H1 (cell line): ENCODE measurements around the gene KCNK7. TPM values are rescaled to one million over a fixed set of nuclear protein-coding genes. Genes with fewer than 3 reads are reported as not detected.

Experiments used
- CTCF ChIA-PET: fragments of 300-600 bp; sonication (Branson Sonifier 250); formaldehyde crosslinking; loops from one replicate; lab custom pipeline; 2021; ENCODE audit not compliant: partially characterized antibody; lab: Charles Lee
- POLR2A ChIA-PET: fragments of 300-600 bp; sonication (Branson Sonifier 250); formaldehyde crosslinking; loops from one replicate; lab custom pipeline; 2021; ENCODE audit warnings: inconsistent platforms; ENCODE audit not compliant: partially characterized antibody; lab: Charles Lee
- DNase-seq, 2 experiments: peaks; one replicate each; pipeline versions ENCODE4 v3.0.0 to v3.0.0-alpha.2; 2010 to 2022; ENCODE audit warnings: low spot score in 2 of 2, low read depth in 1 of 2, mixed read lengths in 1 of 2
- FAIRE-seq: peaks from 2 replicates; lab custom pipeline; 2011; peaks lifted over from hg19 to GRCh38; lab: Jason Lieb, UNC
- H2AFZ ChIP-seq: 2 replicates; pipeline ENCODE4 v1.8.1; 2012; ENCODE audit warnings: low read length, inconsistent platforms
- H2AK5ac ChIP-seq: 2 replicates; pipeline ENCODE4 v1.6.1; 2013; ENCODE audit warnings: low read depth, low read length
- H2BK120ac ChIP-seq: replicated peaks from 2 replicates; pipeline ENCODE3; 2013; ENCODE audit warnings: low read depth, low read length, inconsistent platforms
- H2BK12ac ChIP-seq: 2 replicates; pipeline ENCODE4 v1.6.1; 2013; ENCODE audit warnings: low read depth, low read length
- H2BK15ac ChIP-seq: 2 replicates; pipeline ENCODE4 v1.6.1; 2013; ENCODE audit warnings: low read length
- H2BK20ac ChIP-seq: 2 replicates; pipeline ENCODE4 v1.6.1; 2013; ENCODE audit warnings: low read length
- H2BK5ac ChIP-seq: 2 replicates; pipeline ENCODE4 v1.6.1; 2013; ENCODE audit warnings: low read depth, low read length
- H3K14ac ChIP-seq: 2 replicates; pipeline ENCODE4 v1.6.1; 2013; ENCODE audit warnings: inconsistent platforms; ENCODE audit not compliant: insufficient read length
- H3K18ac ChIP-seq: 2 replicates; pipeline ENCODE4 v1.6.1; 2013; ENCODE audit warnings: low read length; ENCODE audit errors: extremely low read depth
- H3K23ac ChIP-seq: 2 replicates; pipeline ENCODE4 v1.6.1; 2013; ENCODE audit warnings: inconsistent platforms; ENCODE audit not compliant: insufficient read length
- H3K23me2 ChIP-seq: 2 replicates; pipeline ENCODE4 v1.6.1; 2013; ENCODE audit warnings: low read depth, low read length
- H3K27ac ChIP-seq: 2 replicates; pipeline ENCODE4 v1.6.1; 2011; ENCODE audit warnings: low read depth, low read length, inconsistent platforms
- H3K27me3 ChIP-seq, 4 experiments: replicated peaks in 1 of 4; 1 replicate in 1 of 4; 2 replicates in 3 of 4; pipeline versions ENCODE4 v1.6.1 to v1.8.1; 2011 to 2013; ENCODE audit warnings: low read length in 3 of 4, mild to moderate bottlenecking in 3 of 4, inconsistent platforms in 2 of 4, mixed read lengths in 2 of 4, moderate library complexity in 1 of 4; ENCODE audit not compliant: control insufficient read depth in 3 of 4, insufficient read depth in 3 of 4; ENCODE audit errors: extremely low read depth in 1 of 4
- H3K36me3 ChIP-seq, 4 experiments: 2 replicates each; pipeline versions ENCODE4 v1.6.1 to v1.8.1; 2011 to 2013; ENCODE audit warnings: mild to moderate bottlenecking in 4 of 4, low read length in 3 of 4, moderate library complexity in 2 of 4, control low read depth in 1 of 4, inconsistent platforms in 1 of 4; ENCODE audit not compliant: insufficient read depth in 4 of 4, control insufficient read depth in 2 of 4
- H3K4ac ChIP-seq: replicated peaks from 2 replicates; pipeline ENCODE3; 2013; ENCODE audit warnings: low read length, low read depth, mixed read lengths, inconsistent platforms; ENCODE audit not compliant: insufficient read length
- H3K4me1 ChIP-seq, 4 experiments: replicated peaks in 1 of 4; 1 replicate in 1 of 4; 2 replicates in 3 of 4; pipeline versions ENCODE4 v1.6.1 to v1.8.1; 2011 to 2013; ENCODE audit warnings: low read length in 3 of 4, inconsistent platforms in 2 of 4, mixed read lengths in 1 of 4; ENCODE audit not compliant: insufficient read depth in 4 of 4, control insufficient read depth in 3 of 4
- H3K4me2 ChIP-seq, 2 experiments: 2 replicates each; pipeline versions ENCODE4 v1.6.1 to v1.8.1; 2011 to 2013; ENCODE audit warnings: low read depth in 2 of 2, low read length in 2 of 2, control low read depth in 1 of 2, inconsistent platforms in 1 of 2, mild to moderate bottlenecking in 1 of 2; ENCODE audit not compliant: insufficient read depth in 1 of 2
- H3K4me3 ChIP-seq, 4 experiments: fragments of 200-600, 300-600 bp in 1 of 4; sonication (generic), shearing (Covaris generic), sonication (Bioruptor Twin) in 1 of 4; 2 replicates each; pipeline versions ENCODE4 v1.5.1 to v1.8.1; 2011 to 2016; ENCODE audit warnings: low read length in 4 of 4, low read depth in 3 of 4, control low read depth in 2 of 4, inconsistent platforms in 2 of 4, mild to moderate bottlenecking in 2 of 4, mixed read lengths in 1 of 4, moderate library complexity in 1 of 4; ENCODE audit not compliant: insufficient read depth in 2 of 4; ENCODE audit errors: extremely low read depth in 1 of 4
- H3K56ac ChIP-seq: replicated peaks from 2 replicates; pipeline ENCODE3; 2013; ENCODE audit warnings: low read depth, mild to moderate bottlenecking, mixed read lengths, low read length, inconsistent platforms; ENCODE audit not compliant: insufficient read length
- H3K79me1 ChIP-seq: 2 replicates; pipeline ENCODE4 v1.6.1; 2013; ENCODE audit warnings: low read depth, low read length, control low read depth
- H3K79me2 ChIP-seq, 2 experiments: 2 replicates each; pipeline versions ENCODE4 v1.6.1 to v1.8.1; 2012 to 2013; ENCODE audit warnings: low read length in 2 of 2, mild to moderate bottlenecking in 2 of 2, inconsistent platforms in 1 of 2; ENCODE audit not compliant: insufficient read depth in 2 of 2, control insufficient read depth in 1 of 2
- H3K9ac ChIP-seq, 4 experiments: replicated peaks in 1 of 4; 1 replicate in 1 of 4; 2 replicates in 3 of 4; pipeline versions ENCODE4 v1.6.1 to v1.8.1; 2011 to 2013; ENCODE audit warnings: low read depth in 3 of 4, low read length in 3 of 4, control low read depth in 2 of 4, mild to moderate bottlenecking in 2 of 4, moderate library complexity in 2 of 4, inconsistent platforms in 1 of 4; ENCODE audit errors: extremely low read depth in 1 of 4
- H3K9me3 ChIP-seq, 2 experiments: 2 replicates each; pipeline versions ENCODE4 v1.6.1 to v1.8.1; 2012 to 2013; ENCODE audit warnings: mild to moderate bottlenecking in 2 of 2, moderate library complexity in 2 of 2, control low read depth in 1 of 2, inconsistent platforms in 1 of 2, low read depth in 1 of 2, low read length in 1 of 2, mixed read lengths in 1 of 2; ENCODE audit not compliant: insufficient read depth in 2 of 2
- H4K20me1 ChIP-seq, 2 experiments: replicated peaks in 1 of 2; 2 replicates each; pipeline versions ENCODE3 to v1.8.1; 2011 to 2013; ENCODE audit warnings: inconsistent platforms in 2 of 2, low read length in 2 of 2, mild to moderate bottlenecking in 1 of 2; ENCODE audit not compliant: insufficient read depth in 2 of 2, control insufficient read depth in 1 of 2
- H4K5ac ChIP-seq: 2 replicates; pipeline ENCODE4 v1.6.1; 2013; ENCODE audit warnings: low read length, low read depth, mixed read lengths, inconsistent platforms; ENCODE audit not compliant: insufficient read length
- H4K8ac ChIP-seq: 2 replicates; pipeline ENCODE4 v1.8.0; 2013; ENCODE audit warnings: mild to moderate bottlenecking, moderate library complexity, low read length, inconsistent platforms; ENCODE audit not compliant: insufficient read depth; ENCODE audit errors: extremely low read depth
- H4K91ac ChIP-seq: replicated peaks from 2 replicates; pipeline ENCODE3; 2013; ENCODE audit warnings: low read length, mixed read lengths, inconsistent platforms; ENCODE audit not compliant: insufficient read length
- CBX5 ChIP-seq: fragments of 300-800, 300-1000 bp; sonication (generic); IDR thresholded peaks from 2 replicates; pipeline ENCODE4 v1.7.1; 2016; ENCODE audit warnings: antibody characterized with exemption, low read length, low read depth
- CBX8 ChIP-seq: fragments of 300-800, 300-1000 bp; sonication (generic); IDR thresholded peaks from 2 replicates; pipeline ENCODE4 v1.7.1; 2016; ENCODE audit warnings: low read depth, low read length, borderline replicate concordance
- CTBP2 ChIP-seq: IDR thresholded peaks from 2 replicates; pipeline ENCODE4 v1.7.0; 2011; ENCODE audit warnings: borderline replicate concordance, mild to moderate bottlenecking, moderate library complexity, mixed read lengths, low read length; ENCODE audit not compliant: insufficient read depth, insufficient read length
- JUN ChIP-seq: IDR thresholded peaks from 2 replicates; pipeline ENCODE4 v1.6.1; 2011; ENCODE audit warnings: low read depth, mild to moderate bottlenecking, improper control_type of control experiment, low read length
- KDM4A ChIP-seq: IDR thresholded peaks from one replicate; pipeline ENCODE4 v1.7.1; 2012; ENCODE audit warnings: low read depth, mild to moderate bottlenecking, moderate library complexity, low read length, inconsistent platforms; ENCODE audit not compliant: severe bottlenecking
- POLR2AphosphoS5 ChIP-seq: IDR thresholded peaks from 2 replicates; pipeline ENCODE4 v1.6.1; 2011; ENCODE audit warnings: low read depth, low read length
- RNF2 ChIP-seq: fragments of 200-900, 300-1000 bp; sonication (generic); IDR thresholded peaks from 2 replicates; pipeline ENCODE4 v1.7.1; 2016; ENCODE audit warnings: borderline replicate concordance, low read depth, mild to moderate bottlenecking, antibody characterized with exemption, low read length; ENCODE audit not compliant: poor library complexity, severe bottlenecking; ENCODE audit errors: missing control alignments
- SIN3A ChIP-seq, 2 experiments: IDR thresholded peaks in 1 of 2; conservative IDR thresholded peaks in 1 of 2; 2 replicates each; pipeline ENCODE4 v1.6.1; 2011 to 2012; ENCODE audit warnings: low read length in 2 of 2, improper control_type of control experiment in 1 of 2, low read depth in 1 of 2, mild to moderate bottlenecking in 1 of 2
- TAF7 ChIP-seq: optimal IDR thresholded peaks from 2 replicates; pipeline ENCODE3; 2011; ENCODE audit warnings: low read depth, mild to moderate bottlenecking, inconsistent platforms, low read length, moderate library complexity, borderline replicate concordance
- USF2 ChIP-seq: IDR thresholded peaks from 2 replicates; pipeline ENCODE4 v1.6.1; 2011; ENCODE audit warnings: low read length, improper control_type of control experiment
- ZNF274 ChIP-seq: IDR thresholded peaks from 2 replicates; pipeline ENCODE4 v1.7.0; 2012; ENCODE audit warnings: low read length, borderline replicate concordance; ENCODE audit errors: extremely low read depth
- WGBS, 2 experiments: shearing (Covaris generic) in 1 of 2; methylation state at CpG; one replicate each; pipeline versions ENCODE4 v1.1.6 to v1.1.7; 2013 to 2015; ENCODE audit warnings: low lambda C conversion rate in 2 of 2, mixed read lengths in 2 of 2, inconsistent platforms in 1 of 2, low coverage in 1 of 2, missing lambda C conversion rate in 1 of 2; ENCODE audit not compliant: insufficient replicate concordance in 2 of 2, insufficient coverage in 1 of 2, insufficient read length in 1 of 2; ENCODE audit errors: extremely low coverage in 1 of 2, missing lambda C conversion rate in 1 of 2; 5-methylcytosine and 5-hydroxymethylcytosine counted together
- polyA plus RNA-seq, 7 experiments: library from polyadenylated mRNA; depleted of rRNA in 3 of 7; stranded (reverse) in 5 of 7; unstranded in 2 of 7; fragments of >200 nt in 5 of 7; fragments of 200-250 nt in 2 of 7; gene quantifications; 1 replicate in 5 of 7; 2 replicates in 1 of 7; 4 replicates in 1 of 7; pipeline versions ENCODE4 v1.2.1 to v1.2.3, GENCODE V29; 2011 to 2013; ENCODE audit warnings: missing spikeins in 2 of 7, mixed read lengths in 2 of 7
- total RNA-seq: library from RNA; stranded (reverse); fragmentation: NEBNext Ultra II Directional; extraction: Animal tissue kit (Norgen Biotek cat#: 25700); gene quantifications from 2 replicates; pipeline ENCODE4 v1.2.1, GENCODE V29; 2021

The KCNK7 gene
- total and polyA plus RNA-seq, 2 of the 8 experiments (the other 6 are each of a cell fraction or from before 2014, with no cell fraction given): 0.74 to 1.0 TPM

GRCh38 chr11:65590240-65590738, 5.3 kb downstream of the KCNK7 start:
- Histone ChIP-seq H2BK12ac (no peak overlapping the region), H2BK15ac (peak overlapping the region; percentile 46; the same call in 1 of the 2 replicates), H4K20me1 (peaks cover 2% of the 10 kb centered on the region in 2 experiments), H3K9me3 (no peaks in the 10 kb centered on the region), H3K4me1 (peaks cover 3 to 22% (median 10%) of the 10 kb centered on the region in 4 experiments), H3K79me1 (no peaks in the 10 kb centered on the region), H3K23ac (no peak overlapping the region), H3K18ac (no peak overlapping the region), H3K4me2 (no peak overlapping the region), H3K79me2 (no peaks in the 10 kb centered on the region), H4K8ac (peak overlapping the region; percentile 69; the same call in 1 of the 2 replicates), H3K9ac (no peak overlapping the region), H2BK20ac (no peak overlapping the region), H2BK5ac (no peak overlapping the region), H3K27ac (no peak overlapping the region), H3K23me2 (peaks cover 9% of the 10 kb centered on the region; the same call in 1 of the 2 replicates), H4K91ac (no peak overlapping the region), H3K4me3 (no peak overlapping the region), H3K4ac (no peak overlapping the region), H2BK120ac (no peak overlapping the region), H4K5ac (no peak overlapping the region), H3K27me3 (peaks cover 13 to 41% (median 34%) of the 10 kb centered on the region in 4 experiments), H3K14ac (no peak overlapping the region), H2AFZ (no peak overlapping the region), H2AK5ac (no peak overlapping the region), H3K56ac (no peak overlapping the region), H3K36me3 (no peaks in the 10 kb centered on the region)
- no peak for DNase-seq
- POLR2A ChIA-PET: interaction anchor here (1.0 to 6.8 kb wide), 6 partner anchors 10 to 130 kb away, joined by 3 to 41 read pairs (median 16); partner anchors contain the start of genes EHBP1L1, FAM89B, MAP3K11 and PCNX3
- CTCF ChIA-PET: interaction anchor here (0.5 to 14.5 kb wide), 14 partner anchors 12 to 261 kb away, joined by 3 to 227 read pairs (median 5); partner anchors contain the start of genes EHBP1L1, FAM89B, MAP3K11 and PCNX3
- WGBS, 2 experiments: 92% methylated on average over 7 of the region's 8 CpGs; no CpG with 5 or more reads in 1 of the 2 experiments
- FAIRE-seq: no peak
- no peak for TF ChIP-seq RNF2
- no peak for TF ChIP-seq SIN3A (conservative IDR thresholded peaks at IDR 0.05 in 1 of 2, IDR thresholded peaks at IDR 0.05 in 1 of 2; ENCODE audit: low read depth in 1 of 2, low read length in 2 of 2)
- no peak for TF ChIP-seq CBX8
- TF ChIP-seq ZNF274: no peak
- no peak for TF ChIP-seq POLR2AphosphoS5
- TF ChIP-seq CTBP2: no peak
- no peak for TF ChIP-seq USF2
- TF ChIP-seq TAF7: no peak
- TF ChIP-seq JUN: no peak
- TF ChIP-seq KDM4A: no peak
- no peak for TF ChIP-seq CBX5
